GM18907 (cell line): ENCODE measurements around the gene KMT5B.
A peak's percentile ranks its signal among the peaks of the same experiment; 100 is the strongest.
"Not testable (repeated sequence)": the region's sequence is repeated elsewhere in the genome, so short reads cannot be mapped to it uniquely, and the experiment has no call there.

ENCODE experiments used
- ATAC-seq: cut with Tn5 transposase; IDR thresholded peaks from one replicate; pipeline ENCODE4 v1.9.1; 2021; ENCODE audit warnings: mild to moderate bottlenecking, moderate library complexity; ENCODE audit not compliant: unreplicated experiment

The KMT5B gene

GRCh38 chr11:68213135-68213515, at the start of gene KMT5B:
TSS of gene KMT5B (minus strand) at chr11:68213296. CDS start at chr11:68190076, 23,220 bp downstream.
- ATAC-seq = peak; percentile 28

GRCh38 chr11:68262544-68262827, 49.4 kb upstream of the KMT5B start:
- ATAC-seq = no peak

GRCh38 chr11:68261749-68262543, 48.9 kb upstream of the KMT5B start:
- ATAC-seq = no peak

DNA sequence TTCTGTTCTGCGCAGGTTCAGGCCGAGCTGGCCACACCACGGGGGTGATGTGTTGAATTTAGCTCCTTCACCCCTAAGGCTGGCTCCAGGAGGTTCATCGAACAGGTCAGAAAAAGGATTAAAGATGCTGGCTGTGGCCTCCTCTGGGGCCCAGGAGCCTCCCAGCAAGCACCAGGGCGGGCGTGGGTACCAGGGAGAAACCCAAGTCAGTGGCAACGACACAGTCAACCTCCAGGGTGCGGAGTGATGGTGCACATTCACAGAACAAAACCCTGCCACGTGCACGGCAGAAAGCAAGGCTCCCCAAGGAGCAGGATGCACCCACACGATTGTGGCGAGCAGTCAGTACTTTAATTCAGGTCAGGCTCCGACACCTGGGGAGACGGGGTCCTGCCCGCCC, 47.9 kb upstream of the KMT5B start:
- ATAC-seq = no peak

DNA sequence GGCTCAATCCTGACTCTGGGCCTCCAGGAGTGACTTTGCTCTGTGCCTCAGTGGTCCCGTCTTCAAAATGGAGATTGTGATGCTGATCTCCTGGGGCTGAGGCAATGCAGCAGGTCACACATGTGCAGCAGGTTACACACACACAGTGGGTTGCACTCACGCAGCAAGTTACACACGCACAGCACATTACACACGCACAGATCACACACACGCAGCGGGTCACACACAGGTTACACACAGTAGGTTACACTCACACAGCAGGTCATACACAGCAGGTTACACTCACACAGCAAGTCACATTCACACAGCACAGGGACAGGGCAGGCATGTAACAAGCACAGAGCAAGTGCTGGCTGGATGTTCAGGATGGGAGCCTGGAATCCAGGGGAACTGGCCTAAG, 47.4 kb upstream of the KMT5B start:
- no peak for ATAC-seq

GRCh38 chr11:68259122-68259959, 46.2 kb upstream of the KMT5B start:
- no peak for ATAC-seq

- no peak for ATAC-seq
Observed at GRCh38 chr11:68258363-68258765, 45.3 kb upstream of the KMT5B start.

DNA sequence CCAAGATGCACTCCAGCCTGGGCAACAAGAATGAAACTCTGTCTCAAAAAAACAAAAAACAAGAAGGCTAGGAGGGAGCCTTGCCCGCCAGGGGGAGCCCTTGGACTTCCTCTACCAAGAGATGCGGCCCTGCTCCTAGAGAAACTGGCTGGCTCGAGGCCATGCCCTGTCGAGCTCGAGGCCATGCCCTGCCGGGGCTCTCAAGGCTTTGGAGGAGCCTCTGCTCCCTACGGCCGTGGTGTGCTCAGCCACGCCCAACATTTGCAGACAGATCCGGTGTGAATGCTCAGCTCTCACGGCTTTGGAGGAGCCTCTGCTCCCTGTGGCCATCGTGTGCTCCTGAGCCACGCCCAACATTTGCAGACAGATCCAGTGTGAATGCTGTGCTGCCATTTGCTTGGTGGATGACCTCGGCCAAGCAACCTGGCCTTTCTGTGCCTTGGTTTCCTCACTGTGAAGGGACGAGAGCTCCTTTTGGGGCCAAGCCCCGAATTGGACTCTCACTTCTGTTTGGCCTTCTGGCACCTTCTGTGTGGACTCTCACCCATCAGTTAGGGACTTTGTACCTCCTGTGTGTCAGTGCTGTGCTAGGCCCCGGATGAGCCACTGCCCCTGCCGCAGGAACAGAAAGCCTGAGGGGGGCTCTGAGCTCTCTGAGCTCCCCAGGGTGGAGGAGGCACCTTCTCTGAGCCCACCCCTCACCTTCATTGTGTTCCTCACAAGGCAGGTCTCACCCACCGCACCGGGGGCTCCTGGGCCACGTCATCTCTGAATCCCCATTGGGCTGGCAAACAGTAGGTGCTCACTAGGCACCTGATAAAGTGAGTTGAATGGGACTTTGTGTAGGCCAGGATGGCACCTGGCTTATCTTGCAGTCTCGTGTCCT, 44.6 kb upstream of the KMT5B start:
- peak; percentile 53 for ATAC-seq

DNA sequence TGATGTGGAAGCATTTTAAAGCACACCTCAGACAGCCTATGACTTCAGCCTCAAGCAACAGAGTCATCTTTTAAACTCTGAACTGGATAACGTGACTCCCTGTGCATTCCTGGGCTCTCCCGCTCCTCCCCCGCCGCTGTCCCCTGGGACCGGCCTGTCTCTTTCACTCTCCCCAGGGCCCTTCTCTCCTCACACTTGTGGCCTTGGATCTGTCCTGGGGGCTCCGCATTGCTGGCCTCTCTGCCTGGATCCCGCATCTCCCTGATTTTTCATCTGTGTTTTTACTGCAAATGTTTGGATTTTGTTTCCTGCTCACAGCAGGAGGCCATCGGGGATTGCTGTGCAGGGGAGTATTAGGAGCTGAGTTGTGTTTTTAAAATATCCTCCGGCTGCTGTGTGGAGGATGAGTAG, 43.2 kb upstream of the KMT5B start:
- no peak for ATAC-seq

DNA sequence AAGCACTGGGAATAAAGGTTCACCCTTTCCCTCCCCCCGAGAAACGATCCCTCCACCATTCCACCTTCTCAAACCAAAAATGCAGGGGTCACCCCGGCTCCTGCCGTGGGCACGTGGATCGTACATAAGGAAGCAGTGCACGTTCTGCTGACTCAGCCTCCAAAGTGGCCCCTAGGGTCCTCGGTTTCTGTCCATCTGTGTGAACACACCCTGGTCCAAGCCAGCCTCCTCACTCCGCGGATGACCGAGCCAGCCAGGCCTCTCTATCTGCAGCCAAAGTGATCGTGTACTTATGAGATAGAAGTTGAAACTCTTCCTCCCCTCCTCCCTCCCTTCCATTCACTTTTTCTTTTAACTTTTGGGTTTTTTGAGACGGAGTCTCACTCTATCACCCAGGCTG, 42.4 kb upstream of the KMT5B start:
- ATAC-seq = no peak

DNA sequence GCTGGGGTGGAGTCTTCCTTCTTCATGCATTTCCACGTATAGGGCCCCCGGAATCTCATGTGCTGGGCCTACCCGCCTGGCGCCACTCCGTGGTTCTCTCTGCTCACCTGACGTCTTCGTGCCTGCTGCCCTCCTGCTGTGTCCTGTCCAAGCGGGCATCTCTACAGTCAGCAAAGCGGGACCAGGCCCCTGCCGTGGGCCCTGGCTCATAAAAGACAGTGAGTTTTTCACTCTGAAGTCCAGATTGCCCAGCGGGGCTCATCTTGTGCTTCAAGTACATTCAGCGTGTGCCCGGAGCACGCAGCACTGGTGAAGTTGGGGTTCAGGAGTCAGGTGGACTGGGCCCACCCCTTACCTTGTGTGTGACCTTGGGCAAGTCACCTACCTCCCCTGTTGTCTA, 41.3 kb upstream of the KMT5B start:
- no peak for ATAC-seq

GRCh38 chr11:68251765-68252164, 38.7 kb upstream of the KMT5B start:
- ATAC-seq = no peak

DNA sequence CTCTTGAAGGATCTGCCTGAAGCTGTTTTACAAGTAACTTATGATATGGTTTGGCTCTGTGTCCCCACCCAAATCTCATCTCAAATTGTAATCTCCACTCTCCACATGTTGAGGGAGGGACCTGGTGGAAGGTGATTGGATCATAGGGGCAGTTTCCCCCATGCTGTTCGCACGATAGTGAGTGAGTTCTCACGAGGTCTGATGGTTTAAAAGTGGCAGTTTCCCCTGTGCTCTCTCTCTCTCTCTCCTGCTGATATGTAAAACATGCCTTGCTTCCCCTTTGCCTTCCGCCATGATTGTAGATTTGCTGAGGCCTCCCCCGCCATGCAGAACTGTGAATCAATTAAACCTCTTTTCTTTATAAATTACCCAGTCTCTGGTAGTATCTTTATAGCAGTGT, 31.8 kb upstream of the KMT5B start:
- ATAC-seq = not testable (repeated sequence)

DNA sequence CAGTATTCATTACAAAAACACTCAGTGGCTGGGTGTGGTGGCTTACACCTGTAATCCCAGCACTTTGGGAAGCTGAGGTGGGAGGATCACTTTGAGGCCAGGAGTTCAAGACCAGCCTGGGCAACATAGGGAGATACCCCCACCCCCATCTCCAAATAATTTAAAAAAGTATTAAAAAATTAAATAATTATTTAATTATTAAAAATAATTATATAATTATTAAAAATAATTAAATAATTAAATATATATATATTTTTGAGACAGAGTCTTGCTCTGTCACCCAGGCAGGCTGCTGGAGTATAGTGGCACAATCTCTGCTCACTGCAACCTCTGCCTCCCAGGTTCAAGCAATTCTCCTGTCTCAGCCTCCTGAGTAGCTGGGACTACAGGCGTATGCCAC, 30.8 kb upstream of the KMT5B start:
- not testable (repeated sequence) for ATAC-seq

GRCh38 chr11:68242616-68243015, 29.5 kb upstream of the KMT5B start:
- no peak for ATAC-seq

DNA sequence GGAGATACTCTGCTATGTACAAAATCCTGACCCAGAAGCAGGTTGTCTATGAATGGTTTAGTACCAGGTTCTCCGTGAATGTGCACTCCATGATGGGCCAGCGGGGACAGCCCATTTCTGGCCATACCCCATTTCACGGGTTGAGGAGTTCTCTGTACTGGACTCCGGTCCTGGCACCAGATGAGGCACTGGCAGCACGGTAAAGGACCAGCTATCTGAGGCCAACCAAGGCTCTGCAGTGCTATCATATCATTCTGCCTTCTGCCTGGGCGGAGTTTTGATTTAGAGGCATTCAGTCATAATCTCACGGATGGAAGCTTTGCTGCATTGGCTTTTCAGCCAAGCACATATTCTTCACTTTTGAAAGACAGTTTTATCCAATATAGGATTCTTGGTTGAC, 18.5 kb upstream of the KMT5B start:
- ATAC-seq = no peak

GRCh38 chr11:68229601-68230000, 16.5 kb upstream of the KMT5B start:
- ATAC-seq = no peak

GRCh38 chr11:68226421-68226820, 13.3 kb upstream of the KMT5B start:
- ATAC-seq = no peak

GRCh38 chr11:68224606-68225005, 11.5 kb upstream of the KMT5B start:
- ATAC-seq = no peak

- ATAC-seq = no peak
Observed at GRCh38 chr11:68223275-68223674, 10.2 kb upstream of the KMT5B start.

- no peak for ATAC-seq
Observed at GRCh38 chr11:68221406-68221805, 8.3 kb upstream of the KMT5B start.
